Astrocyte (in vitro differentiated cells and primary cell): ENCODE results near the gene PPIA. TPM values are rescaled to one million over a fixed set of nuclear protein-coding genes. Genes with fewer than 3 reads are reported as not detected.
A peak's percentile ranks its signal among the peaks of the same experiment; 100 is the strongest.

Experiments used
- DNase-seq: peaks from one replicate; pipeline ENCODE4 v3.0.0-alpha.2; 2010; ENCODE audit warnings: low read depth
- FAIRE-seq: peaks from 2 replicates; lab custom pipeline; 2011; peaks lifted over from hg19 to GRCh38; lab: Jason Lieb, UNC
- H2AFZ ChIP-seq: 2 replicates; pipeline ENCODE4 v1.6.0; 2012; ENCODE audit warnings: low read depth, low read length, inconsistent platforms
- H3K27ac ChIP-seq: 2 replicates; pipeline ENCODE4 v1.5.1; 2011; ENCODE audit warnings: low read depth, low read length, inconsistent platforms
- H3K27me3 ChIP-seq: 2 replicates; pipeline ENCODE4 v1.6.0; 2011; ENCODE audit warnings: low read length, inconsistent platforms; ENCODE audit not compliant: insufficient read depth
- H3K36me3 ChIP-seq: 2 replicates; pipeline ENCODE4 v1.5.1; 2011; ENCODE audit warnings: low read length, inconsistent platforms; ENCODE audit not compliant: insufficient read depth
- H3K4me1 ChIP-seq: 2 replicates; pipeline ENCODE4 v1.5.1; 2011; ENCODE audit warnings: low read length, inconsistent platforms; ENCODE audit not compliant: insufficient read depth
- H3K4me2 ChIP-seq: 2 replicates; pipeline ENCODE4 v1.6.0; 2012; ENCODE audit warnings: low read length, inconsistent platforms
- H3K4me3 ChIP-seq: 2 replicates; pipeline ENCODE4 v1.5.1; 2011; ENCODE audit warnings: low read depth, mild to moderate bottlenecking, low read length, inconsistent platforms; ENCODE audit not compliant: insufficient read depth
- H3K79me2 ChIP-seq: 2 replicates; pipeline ENCODE4 v1.6.0; 2012; ENCODE audit warnings: mild to moderate bottlenecking, low read length, inconsistent platforms; ENCODE audit not compliant: insufficient read depth
- H3K9ac ChIP-seq: 2 replicates; pipeline ENCODE4 v1.6.0; 2012; ENCODE audit warnings: mild to moderate bottlenecking, low read length, inconsistent platforms
- H3K9me3 ChIP-seq: 2 replicates; pipeline ENCODE4 v1.5.1; 2012; ENCODE audit warnings: low read depth, mild to moderate bottlenecking, low read length, inconsistent platforms; ENCODE audit not compliant: insufficient read depth
- H4K20me1 ChIP-seq: 2 replicates; pipeline ENCODE4 v1.6.0; 2012; ENCODE audit warnings: low read length, inconsistent platforms; ENCODE audit not compliant: insufficient read depth
- H3K27ac Mint-ChIP-seq: one replicate; pipeline ENCODE4 v1.8.0; 2021; ENCODE audit warnings: mild to moderate bottlenecking, mixed read lengths; ENCODE audit not compliant: unreplicated experiment
- H3K27me3 Mint-ChIP-seq: one replicate; pipeline ENCODE4 v1.8.0; 2021; ENCODE audit warnings: low read depth, mixed read lengths; ENCODE audit not compliant: unreplicated experiment
- H3K36me3 Mint-ChIP-seq: one replicate; pipeline ENCODE4 v1.8.0; 2021; ENCODE audit warnings: low read depth, mixed read lengths; ENCODE audit not compliant: unreplicated experiment
- H3K4me1 Mint-ChIP-seq: one replicate; pipeline ENCODE4 v1.8.0; 2021; ENCODE audit warnings: low read depth, mixed read lengths; ENCODE audit not compliant: unreplicated experiment
- H3K4me3 Mint-ChIP-seq: one replicate; pipeline ENCODE4 v1.8.0; 2021; ENCODE audit warnings: mild to moderate bottlenecking, moderate library complexity, mixed read lengths; ENCODE audit not compliant: unreplicated experiment
- H3K9me3 Mint-ChIP-seq: one replicate; pipeline ENCODE4 v1.8.0; 2021; ENCODE audit warnings: mild to moderate bottlenecking, mixed read lengths; ENCODE audit not compliant: unreplicated experiment
- EZH2 ChIP-seq: IDR thresholded peaks from 2 replicates; pipeline ENCODE4 v1.6.1; 2012; ENCODE audit warnings: mild to moderate bottlenecking, low read length, inconsistent platforms; ENCODE audit not compliant: insufficient read depth
- total RNA-seq: library from RNA; stranded (reverse); gene quantifications from 2 replicates; pipeline ENCODE4 v1.2.1, GENCODE V29; 2021
- TF ChIP-seq, protein P1 (sequence below): IDR thresholded peaks from 2 replicates; pipeline ENCODE4 v1.5.1; 2011; ENCODE audit warnings: low read depth, mild to moderate bottlenecking, inconsistent platforms, low read length, moderate library complexity; ENCODE audit not compliant: insufficient read depth

PPIA gene
- total RNA-seq, 1 donor from 2014 or later: 1,628 TPM

GRCh38 chr7:44768628-44769371 lies 27.7 kb upstream of the PPIA start:
- H3K9ac ChIP-seq: no peak overlapping the region
- no peaks in the 10 kb centered on the region for H3K27me3 ChIP-seq
- Mint-ChIP-seq H3K4me1 (peaks cover 16% of the 10 kb centered on the region), H3K4me3 (peak overlapping the region; percentile 45), H3K27ac (no peak overlapping the region), H3K27me3 (no peaks in the 10 kb centered on the region), H3K9me3 (no peaks in the 10 kb centered on the region), H3K36me3 (peaks cover 9% of the 10 kb centered on the region)
- H3K4me3 ChIP-seq: no peak overlapping the region
- no peak overlapping the region for H2AFZ ChIP-seq
- H3K79me2 ChIP-seq: no peaks in the 10 kb centered on the region
- no peak overlapping the region for H3K27ac ChIP-seq
- FAIRE-seq: no peak
- TF ChIP-seq, protein P1, sequence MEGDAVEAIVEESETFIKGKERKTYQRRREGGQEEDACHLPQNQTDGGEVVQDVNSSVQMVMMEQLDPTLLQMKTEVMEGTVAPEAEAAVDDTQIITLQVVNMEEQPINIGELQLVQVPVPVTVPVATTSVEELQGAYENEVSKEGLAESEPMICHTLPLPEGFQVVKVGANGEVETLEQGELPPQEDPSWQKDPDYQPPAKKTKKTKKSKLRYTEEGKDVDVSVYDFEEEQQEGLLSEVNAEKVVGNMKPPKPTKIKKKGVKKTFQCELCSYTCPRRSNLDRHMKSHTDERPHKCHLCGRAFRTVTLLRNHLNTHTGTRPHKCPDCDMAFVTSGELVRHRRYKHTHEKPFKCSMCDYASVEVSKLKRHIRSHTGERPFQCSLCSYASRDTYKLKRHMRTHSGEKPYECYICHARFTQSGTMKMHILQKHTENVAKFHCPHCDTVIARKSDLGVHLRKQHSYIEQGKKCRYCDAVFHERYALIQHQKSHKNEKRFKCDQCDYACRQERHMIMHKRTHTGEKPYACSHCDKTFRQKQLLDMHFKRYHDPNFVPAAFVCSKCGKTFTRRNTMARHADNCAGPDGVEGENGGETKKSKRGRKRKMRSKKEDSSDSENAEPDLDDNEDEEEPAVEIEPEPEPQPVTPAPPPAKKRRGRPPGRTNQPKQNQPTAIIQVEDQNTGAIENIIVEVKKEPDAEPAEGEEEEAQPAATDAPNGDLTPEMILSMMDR: no peak
- no peak for TF ChIP-seq EZH2
- no peak for DNase-seq
- H4K20me1 ChIP-seq: peaks cover 15% of the 10 kb centered on the region
- H3K9me3 ChIP-seq: no peaks in the 10 kb centered on the region
- H3K36me3 ChIP-seq: peaks cover 6% of the 10 kb centered on the region
- H3K4me1 ChIP-seq: peaks cover 22% of the 10 kb centered on the region
- H3K4me2 ChIP-seq: no peak overlapping the region

GRCh38 chr7:44769376-44769775 lies 27.1 kb upstream of the PPIA start:
- H3K27me3 Mint-ChIP-seq: no peaks in the 10 kb centered on the region
- no peak for DNase-seq
- peaks cover 16% of the 10 kb centered on the region for H3K4me1 Mint-ChIP-seq
- no peaks in the 10 kb centered on the region for H3K9me3 Mint-ChIP-seq
- no peak overlapping the region for H3K9ac ChIP-seq
- no peaks in the 10 kb centered on the region for H3K27me3 ChIP-seq
- peak overlapping the region; percentile 71 for H3K27ac Mint-ChIP-seq
- H3K9me3 ChIP-seq: no peaks in the 10 kb centered on the region
- peak; percentile 55 for FAIRE-seq
- H3K79me2 ChIP-seq: no peaks in the 10 kb centered on the region
- no peak overlapping the region for H3K4me3 ChIP-seq
- peaks cover 2% of the 10 kb centered on the region for H3K36me3 ChIP-seq
- H2AFZ ChIP-seq: no peak overlapping the region
- H3K4me1 ChIP-seq: peaks cover 22% of the 10 kb centered on the region
- peak overlapping the region; percentile 45 for H3K4me3 Mint-ChIP-seq
- H3K4me2 ChIP-seq: peak overlapping the region; percentile 41
- TF ChIP-seq EZH2: no peak
- TF ChIP-seq, protein P1: no peak
- no peak overlapping the region for H3K27ac ChIP-seq
- H4K20me1 ChIP-seq: peaks cover 15% of the 10 kb centered on the region
- peaks cover 9% of the 10 kb centered on the region for H3K36me3 Mint-ChIP-seq

DNA sequence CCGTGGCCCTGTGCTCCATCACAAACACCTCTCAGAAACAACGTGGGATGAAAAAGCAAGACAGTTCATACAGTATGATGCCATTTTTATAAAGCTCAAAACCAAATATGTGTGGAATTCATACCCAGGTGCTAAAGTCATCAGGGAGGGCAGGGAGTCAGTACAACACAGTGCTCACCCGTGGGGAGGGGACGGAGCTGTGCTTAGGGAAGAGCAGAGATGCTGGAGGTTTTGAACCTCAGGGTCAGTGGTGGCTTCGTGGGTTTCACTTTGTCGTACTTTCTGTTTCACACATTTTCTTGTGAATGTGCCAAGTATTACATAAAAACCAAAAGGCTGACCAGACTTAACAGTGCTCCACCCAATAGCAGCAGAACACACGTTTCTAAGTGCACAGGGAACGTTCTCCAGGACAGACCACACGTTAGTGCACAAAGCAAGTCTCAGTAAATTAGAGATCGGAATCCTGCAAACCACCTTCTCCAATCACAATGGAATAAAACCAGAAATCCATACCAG lies 26.6 kb upstream of the PPIA start:
- Histone ChIP-seq H3K9ac (no peak overlapping the region), H3K4me1 (peaks cover 22% of the 10 kb centered on the region), H3K4me3 (no peak overlapping the region), H3K27me3 (no peaks in the 10 kb centered on the region), H3K79me2 (no peaks in the 10 kb centered on the region), H4K20me1 (peaks cover 12% of the 10 kb centered on the region), H3K9me3 (no peaks in the 10 kb centered on the region), H2AFZ (no peak overlapping the region), H3K4me2 (peak overlapping the region; percentile 41), H3K36me3 (no peaks in the 10 kb centered on the region), H3K27ac (no peak overlapping the region)
- Mint-ChIP-seq H3K27ac (peak overlapping the region; percentile 71), H3K27me3 (no peaks in the 10 kb centered on the region), H3K4me1 (peaks cover 16% of the 10 kb centered on the region), H3K36me3 (peaks cover 9% of the 10 kb centered on the region), H3K9me3 (no peaks in the 10 kb centered on the region), H3K4me3 (no peak overlapping the region)
- TF ChIP-seq, protein P1: no peak
- TF ChIP-seq EZH2: no peak
- FAIRE-seq (peak; percentile 71), DNase-seq (peak; percentile 57)
